Ramos (cell line): ENCODE measurements around the gene MAP3K4.

Source experiments
- in situ Hi-C: fragments of 300-500 bp; cut with MboI; formaldehyde crosslinking; loops from one replicate; pipeline ENCODE4 v1.14.3; 2022; ENCODE audit warnings: low sequenced_read_pairs; ENCODE audit not compliant: unreplicated experiment

Gene MAP3K4

DNA sequence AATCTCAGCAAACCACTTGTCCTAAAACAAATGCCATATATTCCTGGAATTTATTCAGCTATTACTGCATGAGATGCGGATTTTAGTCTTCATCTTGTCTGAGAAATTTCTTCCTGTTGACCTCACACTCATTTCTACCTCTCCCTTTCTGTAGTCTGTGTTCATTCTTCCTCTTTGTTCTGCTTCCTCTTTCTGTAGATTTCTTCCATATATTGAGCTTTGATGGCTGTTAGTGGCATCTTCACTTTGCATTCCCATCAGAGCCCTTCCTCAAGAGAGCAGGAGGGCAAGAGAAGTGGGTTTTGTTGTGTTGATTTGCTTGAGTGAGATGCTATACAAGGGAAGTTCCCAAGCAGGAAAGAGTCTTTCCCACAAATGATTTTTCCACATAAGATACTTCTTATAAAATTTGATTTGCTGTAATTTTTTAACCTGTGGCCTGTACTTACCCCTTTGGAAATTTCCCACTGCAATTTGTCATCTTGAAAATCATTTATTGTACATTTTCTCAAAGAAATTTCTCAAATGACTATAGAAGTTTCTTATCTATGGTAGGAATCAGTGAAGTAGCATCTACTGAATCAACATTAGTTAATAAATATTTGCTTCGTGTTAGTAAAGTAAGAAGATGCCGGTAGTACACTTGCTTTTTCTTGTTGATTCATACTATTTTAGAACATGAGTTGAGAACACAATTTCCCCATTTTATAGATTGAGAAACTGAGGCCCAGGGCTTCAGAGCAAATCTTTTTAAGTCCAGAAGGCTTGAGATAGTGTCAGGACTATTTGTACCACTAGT, 43.8 kb downstream of the MAP3K4 start:
- in situ Hi-C loops, result no loop called here

- in situ Hi-C loops, result no loop called here
These were observed 44.4 kb downstream of the MAP3K4 start for GRCh38 chr6:161035981-161036263.

GRCh38 chr6:161037873-161038228, 46.3 kb downstream of the MAP3K4 start:
- in situ Hi-C loops, result no loop called here

DNA sequence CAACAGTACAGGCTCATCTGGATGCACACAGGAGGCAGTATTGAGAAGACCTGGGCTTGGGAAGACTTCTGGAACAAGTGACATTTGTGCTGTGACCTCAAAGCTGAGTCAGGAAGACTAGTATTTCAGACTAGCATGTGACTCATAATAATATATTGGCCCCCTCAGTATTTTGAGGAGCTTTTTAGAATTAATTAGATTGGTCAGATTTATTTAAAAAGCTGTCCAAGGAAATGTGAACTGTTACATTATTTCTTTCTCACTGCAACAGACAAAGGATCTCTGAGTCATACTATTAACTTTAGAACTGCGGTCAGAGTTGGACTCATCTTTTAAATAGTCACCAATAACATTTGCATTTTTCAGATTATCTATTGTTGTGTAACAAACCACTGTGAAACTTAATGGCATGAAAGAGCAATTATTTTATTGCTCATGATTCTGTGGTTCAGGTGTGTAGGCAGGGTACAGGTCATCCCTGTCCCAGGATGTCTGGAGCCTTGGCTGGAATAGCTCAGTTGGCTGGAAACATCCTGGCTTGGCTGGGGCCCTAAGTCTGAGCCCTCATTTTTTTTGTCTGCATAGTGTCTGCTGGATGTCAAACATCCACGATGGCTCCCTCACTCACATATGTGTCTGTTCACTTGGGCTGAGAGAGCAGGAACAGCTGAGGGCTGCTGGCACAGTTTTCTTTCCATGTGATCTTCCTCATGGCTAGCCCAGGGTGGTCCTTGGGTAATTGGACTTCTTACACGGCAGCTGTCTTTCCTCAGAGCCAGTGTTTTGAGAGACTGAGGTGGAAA, 46.9 kb downstream of the MAP3K4 start:
- in situ Hi-C loops, result no loop called here

- in situ Hi-C loops, result no loop called here
These were observed 49.7 kb downstream of the MAP3K4 start for GRCh38 chr6:161041274-161041673.

DNA sequence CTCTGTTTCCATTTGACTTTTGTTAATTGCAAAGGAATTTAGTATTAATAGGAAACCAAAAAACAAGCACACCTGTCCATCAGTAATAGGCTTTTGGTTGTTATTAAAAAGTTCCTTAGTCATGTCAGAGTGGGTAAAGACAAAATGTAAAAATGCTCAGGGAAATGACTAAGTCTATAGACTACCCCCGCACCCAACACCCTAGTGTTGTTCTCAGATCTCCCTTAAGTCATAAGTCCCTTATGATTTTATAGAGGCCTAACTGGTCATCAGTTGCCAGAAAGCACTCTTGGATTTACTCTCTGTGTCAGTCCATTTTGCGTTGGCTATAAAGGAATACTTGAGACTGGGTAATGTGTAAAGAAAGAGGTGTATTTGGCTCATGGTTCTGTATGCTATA, 52.8 kb downstream of the MAP3K4 start:
- in situ Hi-C loops, result no loop called here

GRCh38 chr6:161048641-161049040, 57.1 kb downstream of the MAP3K4 start:
- in situ Hi-C loops, result no loop called here

DNA sequence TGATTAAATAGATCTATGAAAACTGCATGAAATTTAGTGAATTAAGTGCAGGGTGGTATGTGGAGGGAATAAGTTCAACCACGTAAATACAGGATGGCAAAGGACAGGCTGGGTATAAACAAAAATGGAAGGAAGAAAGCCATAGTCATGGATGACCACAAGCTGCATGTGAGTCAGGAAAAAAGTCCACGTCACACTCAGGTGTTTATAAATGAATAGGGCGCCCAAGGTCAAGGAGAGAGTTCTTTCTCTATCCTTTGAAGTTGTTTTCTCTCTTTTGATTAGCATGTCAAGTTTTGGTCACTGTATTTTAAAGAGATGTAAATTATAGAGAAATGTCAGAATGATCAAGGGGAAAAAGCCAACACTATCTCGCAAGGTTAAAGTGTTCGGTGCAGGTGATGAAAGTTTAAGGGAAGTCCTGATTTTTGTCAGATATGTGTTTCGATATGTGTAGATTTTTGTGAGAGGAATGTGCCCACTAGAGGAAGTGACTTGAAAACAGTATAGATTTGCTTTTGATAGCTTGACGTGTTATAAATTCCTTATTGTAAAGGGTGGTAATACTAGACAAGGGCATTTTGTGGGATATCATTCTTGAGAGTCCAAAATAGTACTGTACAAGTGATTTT, 58.7 kb downstream of the MAP3K4 start:
- in situ Hi-C loops, result no loop called here

GRCh38 chr6:161053103-161053502, 61.5 kb downstream of the MAP3K4 start:
- in situ Hi-C loops, result no loop called here

GRCh38 chr6:161054876-161055275, 63.3 kb downstream of the MAP3K4 start:
- in situ Hi-C loops, result no loop called here

DNA sequence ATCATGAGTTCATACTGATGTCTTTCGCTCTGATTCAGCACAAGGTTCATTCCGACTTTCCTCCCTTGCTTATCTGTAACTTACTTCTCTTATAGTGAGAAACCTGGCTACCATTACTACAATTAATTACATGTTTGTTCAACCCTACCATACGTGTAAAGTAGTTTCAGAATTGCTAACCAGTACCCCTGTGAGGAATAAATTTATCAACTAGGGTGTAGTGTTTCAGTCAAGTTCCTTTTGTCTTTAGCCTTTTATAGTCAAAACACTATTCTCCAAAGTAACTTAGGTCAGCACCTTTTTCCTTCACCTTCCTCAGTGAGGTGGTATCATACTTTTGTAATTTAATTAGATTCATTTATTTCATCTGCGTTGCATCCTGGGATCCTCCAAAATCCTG, 64.9 kb downstream of the MAP3K4 start:
- in situ Hi-C loops, result no loop called here

DNA sequence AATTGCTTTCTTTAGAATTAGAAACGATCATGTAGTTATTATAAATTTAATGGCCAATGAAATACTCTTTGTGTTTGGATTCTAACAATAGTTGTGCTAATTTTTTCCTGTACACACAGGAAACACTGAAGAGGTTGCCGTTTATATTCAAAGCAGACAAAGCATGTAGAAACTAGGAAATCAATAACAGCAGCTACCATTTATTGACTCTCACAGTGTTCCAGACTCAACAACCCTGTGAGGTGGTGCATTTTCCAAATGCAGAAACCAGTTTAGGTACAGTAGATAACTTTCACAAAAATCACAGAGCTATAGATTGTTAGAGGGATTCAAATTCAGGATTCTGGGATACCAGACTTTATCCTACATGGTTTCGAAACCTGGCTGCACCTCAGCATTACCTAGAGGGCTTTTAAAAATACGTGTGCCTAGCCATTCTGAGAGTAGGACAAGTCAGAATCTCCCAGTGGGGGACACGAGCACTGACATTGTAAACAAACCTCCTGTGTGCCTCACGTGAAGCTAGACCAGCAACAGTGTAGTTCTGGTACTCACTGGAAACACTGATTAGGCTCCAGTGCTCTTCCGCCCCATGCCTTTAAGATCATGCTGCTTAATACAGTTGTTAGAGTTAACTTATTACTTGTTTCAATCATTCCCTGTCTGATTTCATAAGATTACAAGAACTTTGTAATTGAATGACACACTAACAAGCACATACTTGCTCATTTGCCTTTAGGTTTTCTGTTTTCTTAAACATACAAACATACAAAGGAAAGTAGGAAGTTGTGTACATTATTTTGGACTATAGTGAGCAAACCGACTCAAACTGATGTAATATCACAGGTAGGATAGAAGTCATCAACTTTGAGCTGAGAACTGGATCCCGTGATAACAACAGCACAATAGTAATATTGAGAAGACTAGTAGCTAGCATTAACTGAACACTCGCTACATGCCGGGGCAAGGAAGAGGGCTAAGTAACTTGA, 65.8 kb downstream of the MAP3K4 start:
- in situ Hi-C loops, result no loop called here

DNA sequence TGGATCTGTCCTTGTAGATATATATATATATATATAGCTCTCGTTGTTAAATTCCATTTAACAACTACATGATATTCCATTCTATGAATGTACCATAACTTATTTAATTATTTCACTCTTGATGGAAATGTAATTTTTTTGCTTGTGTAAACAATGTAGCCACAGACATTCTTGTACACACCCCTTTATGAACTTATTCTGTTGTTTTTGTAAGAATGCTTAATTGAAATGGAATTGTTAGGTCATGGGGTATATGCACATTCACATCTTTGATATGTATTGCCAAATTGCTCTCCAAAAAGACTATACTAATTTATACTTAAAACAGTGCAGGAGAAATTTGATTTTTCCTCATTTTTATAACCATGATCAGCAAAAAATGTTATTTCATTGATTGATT, 67.2 kb downstream of the MAP3K4 start:
- in situ Hi-C loops, result no loop called here

GRCh38 chr6:161061576-161061975, 70.0 kb downstream of the MAP3K4 start:
- in situ Hi-C loops, result no loop called here

DNA sequence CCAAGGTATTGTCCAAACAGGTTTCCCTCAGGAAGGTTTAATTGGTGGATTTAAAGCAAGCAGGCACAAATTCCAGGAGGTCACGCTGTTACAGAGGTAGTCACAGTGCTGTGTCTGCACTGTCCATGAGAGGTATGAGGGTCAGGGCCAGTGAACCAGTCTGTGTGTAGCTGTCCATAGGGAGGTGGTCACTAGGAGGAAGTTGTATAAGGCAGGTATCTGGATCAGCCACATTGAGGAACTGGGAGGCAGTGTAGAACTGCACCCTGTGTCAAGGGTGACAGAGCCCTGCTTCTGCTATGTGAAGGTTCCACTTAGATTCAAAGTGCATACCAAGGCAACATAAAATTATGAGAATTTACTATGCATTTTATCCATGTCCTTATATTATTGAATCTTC, 73.3 kb downstream of the MAP3K4 start:
- in situ Hi-C loops, result no loop called here

DNA sequence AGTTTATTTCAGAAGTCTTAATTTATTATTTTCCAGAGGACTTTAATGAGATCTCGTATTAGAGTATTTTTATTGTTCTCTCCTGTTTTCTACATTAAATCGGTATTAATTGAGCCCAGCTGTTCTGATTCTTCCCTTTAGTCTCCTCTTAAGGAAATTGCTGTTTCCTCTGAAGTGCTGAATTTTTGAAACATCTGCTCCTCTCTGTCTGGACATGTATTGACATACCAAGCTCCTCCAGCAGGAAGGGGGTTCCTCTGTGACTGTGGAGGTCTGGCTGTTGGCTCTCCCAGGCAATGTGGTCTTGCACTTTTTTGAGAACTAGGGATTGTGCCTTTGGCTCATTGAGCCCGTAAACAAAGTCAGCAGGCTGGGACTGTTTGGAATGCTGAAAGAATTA, 74.9 kb downstream of the MAP3K4 start:
- in situ Hi-C loops, result no loop called here

DNA sequence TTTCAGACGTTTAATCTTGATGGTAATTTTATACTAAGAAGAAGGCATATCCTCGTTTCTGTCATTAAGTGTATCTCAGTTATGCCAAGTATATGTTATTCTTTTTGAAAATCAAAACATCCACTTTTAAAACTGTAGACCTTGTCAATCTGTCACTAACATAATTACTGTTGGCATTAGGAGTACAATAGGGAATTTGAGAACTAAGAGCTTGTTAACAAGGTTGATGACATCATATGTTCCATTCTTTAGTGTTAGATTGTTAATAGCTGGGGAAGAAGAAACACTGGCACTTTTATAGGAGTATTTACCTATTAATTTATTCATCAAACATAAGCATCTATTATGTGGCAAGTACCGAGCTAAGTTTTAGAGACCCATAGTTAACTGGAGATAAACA, 76.2 kb downstream of the MAP3K4 start:
- in situ Hi-C loops, result no loop called here

GRCh38 chr6:161068321-161068741, 76.8 kb downstream of the MAP3K4 start:
- in situ Hi-C loops, result no loop called here

DNA sequence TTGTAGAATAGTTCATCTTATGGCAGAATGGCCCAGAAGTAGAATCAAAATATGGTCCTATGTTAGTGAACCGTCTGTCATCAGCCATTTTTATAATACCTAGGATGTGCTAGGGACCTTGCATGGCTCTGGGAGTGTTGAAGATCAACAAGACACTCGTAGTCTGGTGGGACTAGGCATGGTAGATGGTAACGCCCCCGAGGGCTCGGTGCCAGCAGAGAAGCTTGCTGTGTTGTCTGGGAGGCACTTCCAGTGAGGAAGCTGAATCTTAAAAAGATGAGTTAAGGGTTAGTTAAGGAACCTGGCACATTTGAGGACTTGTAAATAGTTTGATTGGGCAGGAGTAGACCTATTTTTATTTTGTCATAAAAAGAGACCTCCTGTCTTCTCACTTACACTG, 82.4 kb downstream of the MAP3K4 start:
- in situ Hi-C loops, result no loop called here

- in situ Hi-C loops, result no loop called here
These were observed 83.0 kb downstream of the MAP3K4 start for GRCh38 chr6:161074496-161075121.
